Activated T-helper 2 cell treated with anti-CD3 and anti-CD28 coated beads, Interferon-gamma antibody, Interleukin-2, Interleukin-4, amounts not matched to agents 10 μg/mL and 5 μg/mL and 100 μg/mL, durations not matched to agents 14 hours and 24 hours and 36 hours (primary cell): Measurements from ENCODE around the gene DNAJB12. TPM values are rescaled to one million over a fixed set of nuclear protein-coding genes. Genes with fewer than 3 reads are reported as not detected.
"Not testable (repeated sequence)": the region's sequence is repeated elsewhere in the genome, so short reads cannot be mapped to it uniquely, and the experiment has no call there.

Experiments
- DNase-seq: peaks from one replicate; pipeline ENCODE4 v3.0.0; 2021; ENCODE audit warnings: low spot score
- H3K27ac Mint-ChIP-seq: one replicate; pipeline ENCODE4 v1.8.0; 2021; ENCODE audit warnings: mixed read lengths
- H3K27me3 Mint-ChIP-seq: one replicate; pipeline ENCODE4 v1.8.0; 2021; ENCODE audit warnings: low read depth, mixed read lengths
- H3K36me3 Mint-ChIP-seq: one replicate; pipeline ENCODE4 v1.8.0; 2021; ENCODE audit warnings: low read depth, mixed read lengths
- H3K4me1 Mint-ChIP-seq: one replicate; pipeline ENCODE4 v1.8.0; 2021; ENCODE audit warnings: low read depth, mixed read lengths
- H3K4me3 Mint-ChIP-seq: one replicate; pipeline ENCODE4 v1.8.0; 2021; ENCODE audit warnings: low read depth, mild to moderate bottlenecking, moderate library complexity, mixed read lengths
- H3K9me3 Mint-ChIP-seq: one replicate; pipeline ENCODE4 v1.8.0; 2021; ENCODE audit warnings: mixed read lengths
- intact Hi-C: fragments of 100-400 bp; cut with micrococcal nuclease; formaldehyde crosslinking; loops from one replicate; pipeline ENCODE4 v1.15.1; 2023
- total RNA-seq: library from RNA; stranded (reverse); gene quantifications from 2 replicates; pipeline ENCODE4 v1.2.3, GENCODE V29; 2022

The DNAJB12 gene
- total RNA-seq, 1 donor from 2014 or later: 34.0 TPM

DNA sequence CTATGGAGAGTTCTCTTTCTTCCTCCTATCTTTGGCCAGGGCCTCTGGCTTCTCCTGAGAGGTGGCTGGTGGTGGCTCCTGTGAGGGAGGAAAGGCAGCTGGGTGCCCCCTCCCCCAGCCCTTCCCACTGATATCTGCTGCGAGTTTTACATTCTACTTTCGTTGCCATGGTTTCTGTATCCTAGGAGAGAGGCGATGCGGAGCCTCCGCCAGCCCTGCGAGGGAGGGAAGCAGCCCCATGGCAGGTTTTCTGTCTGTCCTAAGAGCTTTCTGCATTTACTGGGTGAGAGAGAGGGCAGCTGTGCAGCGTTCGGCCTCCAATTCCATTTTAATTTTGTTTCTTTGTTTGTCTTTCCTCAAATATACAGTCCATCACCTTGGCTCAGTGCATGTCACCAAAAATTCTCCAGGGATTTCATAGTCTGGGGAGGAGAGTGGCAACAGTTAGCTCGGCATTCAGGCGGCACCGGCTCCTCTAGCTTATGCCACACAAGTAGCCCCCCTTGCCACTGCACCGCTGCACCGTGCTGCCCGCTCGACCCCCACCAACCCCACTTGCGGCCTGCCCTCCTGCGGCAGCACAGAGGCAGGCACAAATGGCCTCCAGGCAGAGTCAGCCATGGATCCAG lies 20.4 kb downstream of the DNAJB12 start:
- no peaks in the 10 kb centered on the region for H3K9me3 Mint-ChIP-seq
- H3K4me1 Mint-ChIP-seq: peaks cover 73% of the 10 kb centered on the region
- no peak for DNase-seq
- no peaks in the 10 kb centered on the region for H3K27me3 Mint-ChIP-seq
- peak overlapping the region; percentile 99 for H3K27ac Mint-ChIP-seq
- intact Hi-C loops: loop anchor here (2.0 to 10.0 kb wide), 4 partner anchors 86 to 1020 kb away; partner anchors contain the start of genes SLC29A3 and SPOCK2
- peak overlapping the region; percentile 58 for H3K4me3 Mint-ChIP-seq
- peaks cover 42% of the 10 kb centered on the region for H3K36me3 Mint-ChIP-seq

GRCh38 chr10:72333112-72334015 lies 21.4 kb downstream of the DNAJB12 start:
- H3K27ac Mint-ChIP-seq: peak overlapping the region; percentile 99
- intact Hi-C loops: loop anchor here (2.0 to 10.0 kb wide), 4 partner anchors 85 to 1019 kb away; partner anchors contain the start of genes SLC29A3 and SPOCK2
- no peak for DNase-seq
- peaks cover 41% of the 10 kb centered on the region for H3K36me3 Mint-ChIP-seq
- H3K27me3 Mint-ChIP-seq: no peaks in the 10 kb centered on the region
- peaks cover 73% of the 10 kb centered on the region for H3K4me1 Mint-ChIP-seq
- H3K9me3 Mint-ChIP-seq: no peaks in the 10 kb centered on the region
- H3K4me3 Mint-ChIP-seq: peak overlapping the region; percentile 21

DNA sequence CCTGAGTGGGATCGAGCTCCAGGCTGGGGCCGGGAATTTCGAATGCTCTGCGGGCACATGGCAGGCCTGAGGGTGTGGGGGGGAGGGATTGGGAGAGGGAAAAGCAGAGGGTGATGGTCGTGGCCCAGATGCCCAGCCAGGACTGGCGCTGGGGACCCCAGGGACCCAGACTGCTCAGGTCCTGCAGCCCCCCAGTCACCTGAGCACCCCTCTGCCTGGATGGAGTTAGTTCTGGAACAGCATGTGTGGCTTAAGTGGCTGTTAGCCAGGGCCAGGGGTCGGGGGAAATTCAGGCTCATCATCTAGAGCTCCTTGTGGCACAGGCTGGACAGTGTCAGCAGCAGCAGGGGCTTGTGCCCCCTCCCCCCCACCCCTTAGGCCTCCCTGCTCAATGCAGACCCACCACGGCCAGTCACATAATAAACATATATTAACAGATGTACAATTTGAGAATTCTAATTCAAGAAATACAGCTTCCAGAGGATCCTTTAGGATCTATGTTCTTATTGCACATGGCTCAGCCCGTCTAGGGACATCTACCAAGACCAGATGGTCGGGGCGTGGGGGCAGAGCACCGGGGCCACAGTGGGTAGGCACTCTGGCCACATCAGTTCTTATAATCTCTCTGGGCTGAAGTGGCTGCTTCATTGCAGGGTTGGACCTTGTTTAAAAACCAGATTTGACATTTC lies 22.2 kb downstream of the DNAJB12 start:
- Mint-ChIP-seq H3K4me1 (peaks cover 79% of the 10 kb centered on the region), H3K36me3 (peaks cover 40% of the 10 kb centered on the region), H3K9me3 (no peaks in the 10 kb centered on the region), H3K4me3 (peak overlapping the region; percentile 76), H3K27me3 (no peaks in the 10 kb centered on the region), H3K27ac (peak overlapping the region; percentile 99)
- intact Hi-C loops: loop anchor here (10.0 kb wide), 1 partner anchor 1018 kb away; the partner anchor contains the start of gene SLC29A3
- no peak for DNase-seq

DNA sequence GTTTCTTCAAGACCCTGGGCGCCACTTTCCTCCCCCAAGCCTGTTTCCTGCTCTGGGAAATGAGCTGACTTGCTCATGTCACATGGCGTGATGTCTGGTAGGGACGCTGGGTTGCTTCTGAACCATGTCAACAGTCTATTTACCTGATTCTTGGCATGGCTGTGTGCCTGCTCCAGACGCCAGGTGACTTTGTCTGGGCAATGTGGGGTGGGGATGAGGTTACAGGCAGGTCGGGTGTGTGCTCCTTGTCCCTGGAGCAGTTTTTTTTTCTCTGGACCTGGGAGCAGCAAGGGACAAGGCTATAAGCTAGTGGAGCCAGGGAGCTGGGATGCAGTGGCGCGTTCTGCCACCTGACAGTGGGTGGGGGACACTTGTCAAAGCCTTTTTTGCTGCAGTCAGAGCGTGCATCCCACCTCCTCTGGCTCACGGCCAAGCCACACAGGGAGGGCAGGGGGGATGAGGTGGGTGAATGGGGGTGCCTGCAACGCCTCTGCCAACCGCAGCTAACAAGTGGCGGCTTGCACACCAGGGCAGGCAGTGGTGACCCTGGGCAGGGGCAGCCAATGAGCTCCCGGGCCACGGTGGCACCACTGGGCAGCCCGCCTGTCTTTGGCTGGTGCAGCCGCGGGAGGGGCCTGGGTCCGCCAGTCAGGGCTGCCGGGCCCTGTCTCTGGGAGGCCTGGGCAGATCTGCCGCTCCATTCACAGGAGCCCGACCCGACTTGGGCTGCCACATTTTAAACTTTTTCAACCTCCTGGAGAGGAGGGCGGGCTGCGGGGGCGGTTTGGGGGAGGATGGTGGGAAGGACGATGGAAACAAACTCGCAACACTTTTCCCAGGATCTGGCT lies 22.9 kb downstream of the DNAJB12 start:
- Mint-ChIP-seq H3K9me3 (no peaks in the 10 kb centered on the region), H3K4me3 (peak overlapping the region; percentile 76), H3K36me3 (peaks cover 36% of the 10 kb centered on the region), H3K27ac (peak overlapping the region; percentile 99), H3K27me3 (no peaks in the 10 kb centered on the region), H3K4me1 (peaks cover 76% of the 10 kb centered on the region)
- intact Hi-C loops: loop anchor here (1.0 to 10.0 kb wide), 3 partner anchors 11 to 1017 kb away; partner anchors contain the start of gene SLC29A3
- DNase-seq: peak; percentile 84

GRCh38 chr10:72330069-72330426 lies 24.7 kb downstream of the DNAJB12 start:
- peaks cover 29% of the 10 kb centered on the region for H3K36me3 Mint-ChIP-seq
- H3K4me1 Mint-ChIP-seq: peaks cover 65% of the 10 kb centered on the region
- DNase-seq: no peak
- H3K9me3 Mint-ChIP-seq: no peaks in the 10 kb centered on the region
- intact Hi-C loops: loop anchor here (10.0 kb wide), 1 partner anchor 1015 kb away; the partner anchor contains the start of gene SLC29A3
- no peaks in the 10 kb centered on the region for H3K27me3 Mint-ChIP-seq
- peak overlapping the region; percentile 99 for H3K27ac Mint-ChIP-seq
- H3K4me3 Mint-ChIP-seq: peak overlapping the region; percentile 64

GRCh38 chr10:72329290-72330068 lies 25.2 kb downstream of the DNAJB12 start:
- intact Hi-C loops: loop anchor here (10.0 kb wide), 1 partner anchor 1015 kb away; the partner anchor contains the start of gene SLC29A3
- Mint-ChIP-seq H3K9me3 (no peaks in the 10 kb centered on the region), H3K27ac (peak overlapping the region; percentile 99), H3K4me1 (peaks cover 62% of the 10 kb centered on the region), H3K4me3 (peak overlapping the region; percentile 64), H3K36me3 (peaks cover 24% of the 10 kb centered on the region), H3K27me3 (no peaks in the 10 kb centered on the region)
- no peak for DNase-seq

DNA sequence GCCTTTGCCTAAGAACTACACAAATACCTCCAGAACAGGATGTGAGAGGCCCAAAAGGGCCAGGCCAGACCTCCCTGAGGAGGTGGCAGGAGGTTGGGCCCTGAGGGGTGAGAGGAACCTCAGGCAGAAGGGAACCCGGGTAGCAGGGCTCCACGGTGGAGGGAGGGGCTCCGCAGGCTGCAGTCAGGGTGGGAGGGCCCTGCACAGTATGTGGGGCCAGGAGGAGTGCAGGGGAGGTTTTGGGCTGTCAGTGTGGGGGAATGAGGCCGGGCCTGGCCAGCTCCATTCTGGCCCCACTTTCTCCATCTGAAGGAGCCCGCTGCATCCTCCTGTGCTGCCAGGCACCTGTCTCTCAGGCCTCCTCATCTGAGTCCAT lies 25.9 kb downstream of the DNAJB12 start:
- H3K27me3 Mint-ChIP-seq: no peaks in the 10 kb centered on the region
- peak overlapping the region; percentile 93 for H3K27ac Mint-ChIP-seq
- intact Hi-C loops: no loop called here
- H3K9me3 Mint-ChIP-seq: no peaks in the 10 kb centered on the region
- peak overlapping the region; percentile 88 for H3K4me3 Mint-ChIP-seq
- no peak for DNase-seq
- peaks cover 17% of the 10 kb centered on the region for H3K36me3 Mint-ChIP-seq
- peaks cover 58% of the 10 kb centered on the region for H3K4me1 Mint-ChIP-seq

- Mint-ChIP-seq H3K36me3 (peaks cover 16% of the 10 kb centered on the region), H3K27ac (peak overlapping the region; percentile 93), H3K27me3 (no peaks in the 10 kb centered on the region), H3K9me3 (no peaks in the 10 kb centered on the region), H3K4me3 (peak overlapping the region; percentile 88), H3K4me1 (peaks cover 57% of the 10 kb centered on the region)
- DNase-seq: no peak
- intact Hi-C loops: no loop called here
These were observed 26.5 kb downstream of the DNAJB12 start for GRCh38 chr10:72328045-72328828.

DNA sequence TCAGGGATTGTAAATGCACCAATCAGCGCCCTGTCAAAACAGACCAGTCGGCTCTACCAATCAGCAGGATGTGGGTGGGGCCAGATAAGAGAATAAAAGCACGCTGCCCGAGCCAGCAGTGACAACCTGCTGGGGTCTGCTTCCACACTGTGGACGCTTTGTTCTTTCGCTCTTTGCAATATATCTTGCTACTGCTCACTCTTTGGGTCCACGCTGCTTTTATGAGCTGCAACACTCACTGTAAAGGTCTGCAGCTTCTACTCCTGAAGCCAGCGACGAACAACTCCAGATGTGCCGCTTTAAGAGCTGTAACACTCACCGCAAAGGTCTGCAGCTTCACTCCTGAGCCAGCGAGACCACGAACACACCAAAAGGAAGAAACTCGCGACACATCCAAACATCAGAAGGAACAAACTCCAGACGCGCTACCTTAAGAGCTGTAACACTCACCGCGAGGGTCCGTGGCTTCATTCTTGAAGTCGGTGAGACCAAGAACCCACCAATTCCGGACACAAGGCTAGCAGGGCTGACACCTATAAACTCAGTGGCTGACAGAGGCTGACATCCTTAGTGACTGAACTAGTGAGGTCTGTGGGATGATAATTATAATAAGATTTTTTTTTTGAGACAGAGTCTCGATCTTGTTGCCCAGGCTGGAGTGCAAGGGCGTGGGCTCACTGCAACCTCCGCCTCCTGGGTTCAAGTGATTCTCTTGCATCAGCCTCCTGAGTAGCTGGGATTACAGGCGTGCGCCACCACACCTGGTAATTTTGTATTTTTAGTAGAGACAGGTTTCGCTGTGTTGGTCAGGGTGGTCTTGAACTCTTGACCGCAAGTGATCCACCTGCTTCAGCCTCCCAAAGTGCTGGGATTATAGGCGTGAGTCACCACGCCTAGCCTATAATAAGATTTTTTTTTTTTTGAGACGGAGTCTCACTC lies 27.8 kb downstream of the DNAJB12 start:
- H3K4me1 Mint-ChIP-seq: peaks cover 61% of the 10 kb centered on the region
- intact Hi-C loops, H3K27me3 Mint-ChIP-seq, H3K9me3 Mint-ChIP-seq: not testable (repeated sequence)
- H3K36me3 Mint-ChIP-seq: peaks cover 16% of the 10 kb centered on the region
- peak overlapping the region; percentile 93 for H3K27ac Mint-ChIP-seq
- peak; percentile 71 for DNase-seq
- H3K4me3 Mint-ChIP-seq: peak overlapping the region; percentile 88
